SK-N-SH (cell line): ENCODE data around the gene MFSD11.
A peak's percentile ranks its signal among the peaks of the same experiment; 100 is the strongest.
"Not testable (repeated sequence)": the region's sequence is repeated elsewhere in the genome, so short reads cannot be mapped to it uniquely, and the experiment has no call there.

ENCODE experiments used
- FOXJ3 ChIP-seq: sonication (generic); formaldehyde crosslinking; IDR thresholded peaks from 2 replicates; pipeline ENCODE4 v1.5.1; 2020; ENCODE audit warnings: mild to moderate bottlenecking, missing genetic modification reagents
- MXI1 ChIP-seq: IDR thresholded peaks from 2 replicates; pipeline ENCODE4 v1.6.1; 2012; ENCODE audit warnings: mild to moderate bottlenecking, low read depth, low read length, improper control_type of control experiment
- PBX3 ChIP-seq: IDR thresholded peaks from 2 replicates; pipeline ENCODE4; 2012
- SIN3A ChIP-seq: IDR thresholded peaks from 2 replicates; pipeline ENCODE4 v1.6.1; 2012; ENCODE audit warnings: low read depth, mild to moderate bottlenecking, low read length, moderate library complexity, borderline replicate concordance
- TF ChIP-seq, protein P1 (sequence below): fragments of 200-600 bp; sonication (generic); IDR thresholded peaks from 2 replicates; pipeline ENCODE4 v1.6.1; 2017; ENCODE audit warnings: antibody characterized with exemption, mild to moderate bottlenecking, moderate library complexity
- TF ChIP-seq, protein P2 (sequence below): IDR thresholded peaks from 2 replicates; pipeline ENCODE4 v1.4.0; 2012; ENCODE audit warnings: low read depth
- TF ChIP-seq, protein P3 (sequence below): IDR thresholded peaks from 2 replicates; pipeline ENCODE4 v1.4.0; 2012; ENCODE audit warnings: low read depth, borderline replicate concordance

- TF ChIP-seq FOXJ3 (CRISPR knock-in tag); PBX3: not testable (repeated sequence)
- TF ChIP-seq, protein P1, sequence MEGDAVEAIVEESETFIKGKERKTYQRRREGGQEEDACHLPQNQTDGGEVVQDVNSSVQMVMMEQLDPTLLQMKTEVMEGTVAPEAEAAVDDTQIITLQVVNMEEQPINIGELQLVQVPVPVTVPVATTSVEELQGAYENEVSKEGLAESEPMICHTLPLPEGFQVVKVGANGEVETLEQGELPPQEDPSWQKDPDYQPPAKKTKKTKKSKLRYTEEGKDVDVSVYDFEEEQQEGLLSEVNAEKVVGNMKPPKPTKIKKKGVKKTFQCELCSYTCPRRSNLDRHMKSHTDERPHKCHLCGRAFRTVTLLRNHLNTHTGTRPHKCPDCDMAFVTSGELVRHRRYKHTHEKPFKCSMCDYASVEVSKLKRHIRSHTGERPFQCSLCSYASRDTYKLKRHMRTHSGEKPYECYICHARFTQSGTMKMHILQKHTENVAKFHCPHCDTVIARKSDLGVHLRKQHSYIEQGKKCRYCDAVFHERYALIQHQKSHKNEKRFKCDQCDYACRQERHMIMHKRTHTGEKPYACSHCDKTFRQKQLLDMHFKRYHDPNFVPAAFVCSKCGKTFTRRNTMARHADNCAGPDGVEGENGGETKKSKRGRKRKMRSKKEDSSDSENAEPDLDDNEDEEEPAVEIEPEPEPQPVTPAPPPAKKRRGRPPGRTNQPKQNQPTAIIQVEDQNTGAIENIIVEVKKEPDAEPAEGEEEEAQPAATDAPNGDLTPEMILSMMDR, result not testable (repeated sequence)
- TF ChIP-seq, protein P2, sequence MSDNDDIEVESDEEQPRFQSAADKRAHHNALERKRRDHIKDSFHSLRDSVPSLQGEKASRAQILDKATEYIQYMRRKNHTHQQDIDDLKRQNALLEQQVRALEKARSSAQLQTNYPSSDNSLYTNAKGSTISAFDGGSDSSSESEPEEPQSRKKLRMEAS, result peak; percentile 79; the same call in 1 of the 2 replicates
- TF ChIP-seq, protein P3, sequence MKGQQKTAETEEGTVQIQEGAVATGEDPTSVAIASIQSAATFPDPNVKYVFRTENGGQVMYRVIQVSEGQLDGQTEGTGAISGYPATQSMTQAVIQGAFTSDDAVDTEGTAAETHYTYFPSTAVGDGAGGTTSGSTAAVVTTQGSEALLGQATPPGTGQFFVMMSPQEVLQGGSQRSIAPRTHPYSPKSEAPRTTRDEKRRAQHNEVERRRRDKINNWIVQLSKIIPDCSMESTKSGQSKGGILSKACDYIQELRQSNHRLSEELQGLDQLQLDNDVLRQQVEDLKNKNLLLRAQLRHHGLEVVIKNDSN, result not testable (repeated sequence)
- TF ChIP-seq SIN3A (0 out of 2 replicates have a peak, but pooled peaks have one; percentile 31), MXI1 (peak; percentile 86)
These were observed 27.7 kb upstream of the MFSD11 start for GRCh38 chr17:76709951-76710862.
